ENCODE results near the gene WDR82.

Gene WDR82

DNA sequence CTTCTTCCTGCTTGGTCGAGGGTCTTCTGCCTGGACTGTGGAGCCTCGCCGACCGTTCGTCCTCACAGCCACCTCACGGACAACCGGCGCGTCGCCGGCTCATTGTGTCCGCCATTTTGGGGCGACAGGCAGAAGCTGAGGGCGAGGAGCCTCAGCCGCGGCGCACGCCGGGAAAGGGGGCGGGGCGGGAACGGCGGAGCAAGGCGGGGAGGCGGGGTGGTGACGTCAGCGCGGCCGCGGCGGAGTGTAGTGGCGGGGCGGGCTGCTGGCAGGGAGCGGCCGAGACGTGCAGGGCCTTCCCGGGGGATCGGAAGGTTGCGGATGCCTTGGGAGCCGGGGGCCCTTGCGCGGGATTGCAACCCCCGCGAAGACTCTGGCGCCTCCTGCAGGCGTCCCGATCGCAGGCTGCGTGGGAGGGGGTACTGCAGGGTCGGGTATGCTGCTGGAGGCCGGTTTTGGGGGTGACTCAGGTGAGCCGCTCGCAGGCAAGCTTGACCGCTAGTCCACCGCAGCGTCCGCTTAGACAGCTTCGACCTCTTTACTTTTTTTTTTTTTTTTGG is at the start of gene WDR82:
TSS of gene WDR82 (minus strand) at position 140 of the 560 bp plus-strand sequence. CDS start 288 bp downstream, outside the sequence.
- in situ Hi-C loops (cut with MboI; ENCODE audit: low sequenced_read_pairs): no loop called here

- in situ Hi-C loops (cut with MboI; ENCODE audit: low sequenced_read_pairs): no loop called here
Observed at GRCh38 chr3:52327486-52328290, 49.2 kb upstream of the WDR82 start.

- in situ Hi-C loops (cut with MboI; ENCODE audit: low sequenced_read_pairs): no loop called here
Observed at GRCh38 chr3:52326976-52327375, 48.5 kb upstream of the WDR82 start.

- in situ Hi-C loops (cut with MboI; ENCODE audit: low sequenced_read_pairs): no loop called here
Observed at GRCh38 chr3:52325686-52326085, 47.2 kb upstream of the WDR82 start.

GRCh38 chr3:52324676-52325075 is 46.2 kb upstream of the WDR82 start:
- in situ Hi-C loops (cut with MboI; ENCODE audit: low sequenced_read_pairs): no loop called here

GRCh38 chr3:52323526-52324295 is 45.3 kb upstream of the WDR82 start:
- in situ Hi-C loops (cut with MboI; ENCODE audit: low sequenced_read_pairs): no loop called here

DNA sequence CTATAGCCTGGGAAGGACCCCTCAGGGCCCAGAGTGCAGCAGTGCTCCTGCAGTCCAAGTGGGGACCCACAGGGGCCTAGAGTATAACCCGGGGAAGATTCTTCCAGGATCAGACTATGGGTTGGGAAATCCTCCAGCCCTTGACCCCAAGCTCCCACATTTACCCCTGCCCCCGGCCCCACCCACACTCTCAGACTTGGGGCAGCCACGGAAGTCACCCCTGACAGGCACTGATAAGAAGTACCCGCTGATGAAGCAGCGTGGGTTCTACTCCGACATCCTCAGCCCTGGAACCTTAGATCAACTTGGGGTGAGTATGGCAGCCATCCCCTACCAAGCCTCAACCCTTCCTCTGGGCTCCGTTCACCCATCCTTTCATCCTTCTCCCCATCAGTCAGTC is 44.0 kb upstream of the WDR82 start:
- in situ Hi-C loops (cut with MboI; ENCODE audit: low sequenced_read_pairs): no loop called here

GRCh38 chr3:52321481-52321880 is 43.0 kb upstream of the WDR82 start:
- in situ Hi-C loops (cut with MboI; ENCODE audit: low sequenced_read_pairs): no loop called here

GRCh38 chr3:52319921-52320595 is 41.6 kb upstream of the WDR82 start:
- in situ Hi-C loops (cut with MboI; ENCODE audit: low sequenced_read_pairs): no loop called here

- in situ Hi-C loops (cut with MboI; ENCODE audit: low sequenced_read_pairs): no loop called here
Observed at GRCh38 chr3:52318186-52318816, 39.9 kb upstream of the WDR82 start.

DNA sequence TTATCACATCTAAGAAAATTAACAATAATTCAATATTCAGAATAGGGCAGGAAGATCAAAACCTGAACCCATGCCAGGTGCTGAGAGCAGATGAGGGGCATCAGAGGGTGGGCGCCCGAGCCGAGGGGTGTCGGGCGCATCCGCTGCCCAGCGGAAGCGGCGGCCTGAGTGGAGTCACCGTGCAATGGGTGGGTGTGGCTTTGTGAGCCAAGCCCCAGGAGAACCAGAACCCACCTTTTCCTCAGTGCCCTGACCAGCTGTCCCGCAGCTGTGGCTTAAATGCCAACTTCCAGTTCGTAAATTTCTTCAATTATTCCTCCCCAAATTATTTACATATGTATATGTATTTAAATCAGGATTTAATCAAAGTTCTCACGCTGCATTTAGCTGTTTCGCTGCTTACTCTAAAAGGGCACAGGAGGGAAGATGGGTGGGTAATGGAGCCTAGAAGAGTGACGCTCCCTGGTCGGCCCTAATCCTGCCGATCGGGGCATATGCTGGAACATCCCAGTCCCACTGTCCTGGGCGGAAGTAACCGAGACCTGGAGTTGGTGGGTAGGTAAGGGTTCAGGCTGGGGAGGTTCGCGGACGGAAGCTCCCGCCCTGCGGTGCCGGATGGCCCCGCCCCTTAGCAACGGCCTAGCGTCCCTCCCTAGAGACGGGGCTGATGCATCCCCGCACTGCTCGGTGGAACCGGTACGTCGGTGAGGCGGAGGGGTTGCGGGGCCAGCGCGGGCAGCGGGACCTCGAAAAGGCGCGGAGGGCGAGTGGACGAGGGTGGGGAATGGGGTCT is 39.0 kb upstream of the WDR82 start:
- in situ Hi-C loops (cut with MboI; ENCODE audit: low sequenced_read_pairs): no loop called here

DNA sequence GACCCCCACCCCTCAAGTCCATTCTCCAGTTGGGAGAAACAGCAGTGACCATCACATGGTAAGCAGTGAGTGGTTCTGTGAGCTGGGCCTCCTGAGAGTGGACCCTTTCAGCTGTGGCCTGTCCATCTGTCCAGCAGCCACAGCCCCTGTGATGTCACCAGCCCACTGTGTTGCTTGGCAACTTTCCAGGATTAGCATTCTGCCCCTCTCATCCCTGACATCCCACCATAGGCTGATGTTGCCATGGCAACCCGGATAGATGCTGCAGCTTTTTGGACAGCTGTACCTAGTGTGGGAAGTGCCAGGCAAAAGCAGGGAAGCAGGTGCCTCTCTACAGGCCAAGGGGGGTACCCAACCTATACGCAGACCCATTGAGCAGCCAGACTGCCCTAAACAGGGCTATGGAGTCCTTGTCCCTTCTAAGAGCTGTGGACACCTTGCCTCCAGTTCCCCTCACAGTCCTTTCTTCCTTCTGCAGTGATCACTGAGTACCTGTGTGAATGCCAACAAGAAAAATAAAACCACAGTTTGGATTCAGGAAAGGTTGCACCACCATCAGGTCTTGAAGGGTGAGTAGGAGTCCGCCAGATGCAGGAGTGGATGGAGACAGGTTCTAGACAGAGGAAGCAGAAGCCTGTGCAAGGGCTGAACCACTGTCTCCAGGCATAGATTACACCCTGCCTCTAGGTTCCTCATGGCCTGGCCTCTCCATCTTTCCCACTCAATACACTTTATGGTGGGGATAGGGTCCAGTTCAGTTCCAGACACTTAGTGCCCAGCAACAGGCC is 37.7 kb upstream of the WDR82 start, which contains the start of gene DNAH1:
TSS of gene DNAH1 (plus strand) at position 343 of the 788 bp plus-strand sequence. CDS start 6,124 bp downstream, outside the sequence.
- in situ Hi-C loops (cut with MboI; ENCODE audit: low sequenced_read_pairs): no loop called here

- in situ Hi-C loops (cut with MboI; ENCODE audit: low sequenced_read_pairs): no loop called here
Observed at GRCh38 chr3:52315006-52315405, 36.6 kb upstream of the WDR82 start.

DNA sequence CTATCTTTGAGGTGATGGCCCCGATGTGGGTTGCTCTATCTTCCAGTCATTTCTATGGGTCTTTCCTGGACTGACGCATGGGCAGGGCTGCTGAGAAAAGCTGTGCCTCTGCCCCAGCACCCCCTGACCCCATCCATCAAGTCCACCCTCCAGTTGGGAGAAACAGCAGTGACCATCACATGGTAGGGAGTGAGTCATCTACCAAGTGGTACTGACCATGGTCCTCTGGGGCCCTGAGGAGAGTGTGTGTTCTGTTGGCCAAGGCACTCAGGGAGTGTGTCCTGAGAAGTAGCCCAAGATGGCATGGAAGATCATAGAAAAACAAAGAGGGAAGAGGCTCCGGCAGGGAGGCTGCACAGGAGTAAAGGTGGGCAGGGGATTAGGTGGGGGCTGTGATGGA is 36.0 kb upstream of the WDR82 start:
- in situ Hi-C loops (cut with MboI; ENCODE audit: low sequenced_read_pairs): no loop called here

DNA sequence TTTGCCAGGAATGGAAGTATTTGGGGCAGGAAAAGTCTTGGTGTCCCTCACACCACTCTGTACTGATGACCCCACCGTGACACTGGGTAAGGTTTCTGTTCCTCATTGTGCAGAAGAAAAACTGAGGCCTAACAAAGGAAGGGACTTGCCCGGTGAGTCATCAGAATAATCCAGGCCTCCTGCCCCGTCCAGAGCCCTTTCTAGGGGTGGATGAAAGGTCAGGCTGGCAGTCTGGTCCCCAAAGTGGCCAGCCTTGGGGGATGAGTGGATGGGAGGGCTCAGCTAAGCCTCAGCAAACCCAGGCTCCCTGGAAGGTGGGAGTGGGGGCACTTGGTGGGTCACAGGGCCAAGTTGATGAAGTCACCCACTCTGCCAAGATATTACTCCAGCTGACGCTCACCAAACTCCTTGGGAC is 35.3 kb upstream of the WDR82 start:
- in situ Hi-C loops (cut with MboI; ENCODE audit: low sequenced_read_pairs): no loop called here

DNA sequence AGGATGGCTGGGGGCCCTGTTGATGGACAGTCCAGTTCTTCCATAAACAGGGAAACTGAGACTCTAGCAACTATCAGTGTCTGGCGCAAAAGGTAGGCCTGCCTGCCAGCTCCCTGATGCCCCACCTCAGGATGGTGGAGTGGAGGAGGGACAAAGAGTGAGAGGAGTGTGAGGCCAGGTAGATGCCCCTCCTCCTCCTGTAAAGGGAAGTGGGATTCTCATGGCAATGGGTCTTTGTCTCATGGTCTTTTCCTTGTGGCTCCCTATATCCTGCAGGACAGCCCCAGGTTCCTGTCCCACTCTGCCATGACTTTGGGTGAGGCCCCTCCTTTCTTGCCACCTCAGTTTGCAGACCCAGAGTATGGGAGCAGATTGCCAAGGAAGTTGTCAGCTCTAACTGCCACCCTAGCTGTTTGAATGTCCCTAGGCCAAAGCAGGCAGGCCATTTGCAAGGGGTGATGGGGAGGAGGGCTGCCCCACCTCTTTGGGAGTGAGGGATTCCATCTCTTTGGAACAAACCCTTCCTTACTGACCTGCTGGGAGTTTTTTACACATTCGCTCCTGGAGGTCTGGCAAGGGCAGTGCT is 34.8 kb upstream of the WDR82 start:
- in situ Hi-C loops (cut with MboI; ENCODE audit: low sequenced_read_pairs): no loop called here

DNA sequence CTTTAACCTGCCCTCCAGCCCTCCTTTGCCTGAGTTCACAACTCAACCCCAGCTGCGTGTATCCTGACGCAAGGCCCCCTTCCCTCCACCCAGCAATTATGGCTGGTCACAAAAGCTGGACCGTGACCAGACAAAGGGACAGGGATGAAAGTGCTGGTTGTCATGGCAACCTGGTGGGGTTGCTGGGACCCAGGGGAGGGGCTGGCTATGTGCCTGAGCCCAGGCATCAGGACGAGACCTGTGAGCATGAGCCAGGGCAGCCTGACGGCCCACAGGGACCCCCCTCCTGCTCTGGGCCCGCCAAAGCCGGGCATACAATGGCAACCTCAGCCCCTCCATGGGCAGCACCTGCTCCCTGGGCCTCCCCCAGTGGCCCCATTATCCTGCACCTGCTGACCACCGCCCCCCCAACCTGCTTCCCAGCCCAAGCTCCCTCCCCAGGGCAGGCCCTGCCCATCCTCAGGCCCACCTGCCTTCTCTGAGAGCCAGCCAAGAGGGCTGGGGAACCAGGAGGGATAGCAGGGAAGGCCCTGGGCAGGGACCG is 33.2 kb upstream of the WDR82 start:
- in situ Hi-C loops (cut with MboI; ENCODE audit: low sequenced_read_pairs): no loop called here

DNA sequence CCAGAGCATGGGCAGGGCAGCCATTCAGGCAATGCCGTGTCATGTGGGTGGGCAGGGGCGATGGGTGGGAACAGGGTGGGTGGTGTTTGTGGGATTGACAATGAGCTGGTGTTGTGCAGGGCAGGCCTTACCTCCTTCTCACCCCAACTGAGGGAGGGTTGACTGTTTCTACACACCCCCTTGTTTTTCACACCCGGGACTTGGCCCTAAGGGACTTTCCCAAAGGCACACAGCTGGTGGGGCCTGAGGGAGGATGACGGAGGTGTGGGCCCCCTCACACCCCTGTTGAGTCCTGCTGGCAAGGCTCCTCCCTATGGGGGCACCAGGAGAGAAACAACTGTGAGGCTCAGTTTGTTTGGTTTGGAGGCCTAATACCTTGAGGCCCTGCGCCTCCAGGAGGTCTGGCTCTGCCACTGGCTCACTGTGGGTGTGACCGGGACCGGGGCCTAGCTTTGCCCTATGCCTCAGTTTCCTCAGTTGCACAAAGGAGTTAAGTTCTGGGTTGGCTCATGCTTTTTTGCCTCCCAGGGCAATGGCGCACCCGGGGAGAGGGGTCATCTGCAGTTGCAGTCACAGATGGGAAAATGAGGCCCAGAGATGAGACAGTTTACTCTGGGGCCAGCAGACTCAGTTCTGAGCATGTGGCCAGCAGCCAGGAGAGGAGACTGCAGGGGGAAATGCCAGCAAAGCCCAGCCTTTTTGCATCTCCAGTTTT is 32.6 kb upstream of the WDR82 start:
- in situ Hi-C loops (cut with MboI; ENCODE audit: low sequenced_read_pairs): no loop called here

Data from HL-60/S4 treated with phorbol 12-myristate 13-acetate at 8.2 ng/mL for 4 days and 3 days (cell line).